SK-N-SH (cell line): ENCODE data around the gene STIM1. TPM values are rescaled to one million over a fixed set of nuclear protein-coding genes. Genes with fewer than 3 reads are reported as not detected.

Source experiments
- CTCF ChIA-PET: fragments of 300-600, 350-600 bp; formaldehyde crosslinking; extraction: SDS; loops from one replicate; lab custom pipeline; 2021; lab: Yijun Ruan, JAX
- POLR2A ChIA-PET: fragments of 350-600 bp; sonication (Branson Sonifier 250); formaldehyde crosslinking; extraction: SDS; loops from one replicate; lab custom pipeline; 2020; ENCODE audit warnings: antibody characterized with exemption, inconsistent platforms; lab: Yijun Ruan, JAX
- DNase-seq: peaks from one replicate; pipeline ENCODE4 v3.0.0; 2012
- H2AFZ ChIP-seq: fragments of 200-600 bp; sonication (generic); 2 replicates; pipeline ENCODE4 v1.8.1; 2016; ENCODE audit warnings: antibody characterized with exemption, mild to moderate bottlenecking, low read depth
- H3F3A ChIP-seq: fragments of 200-600 bp; sonication (generic); replicated peaks from 2 replicates; pipeline ENCODE3; 2016; ENCODE audit warnings: antibody characterized with exemption, mild to moderate bottlenecking; ENCODE audit not compliant: insufficient read depth
- H3K27ac ChIP-seq, 2 experiments: fragments of 200-500 bp in 1 of 2; fragments of 200-600 bp in 1 of 2; sonication (Bioruptor generic) in 1 of 2; sonication (generic), shearing (Covaris generic) in 1 of 2; 2 replicates each; pipeline versions ENCODE4 v1.5.1 to v1.6.1; 2014 to 2016; ENCODE audit warnings: low read depth in 2 of 2, inconsistent platforms in 1 of 2, low read length in 1 of 2, mild to moderate bottlenecking in 1 of 2, mixed read lengths in 1 of 2
- H3K27me3 ChIP-seq: fragments of 200-600 bp; sonication (generic), shearing (Covaris generic); 2 replicates; pipeline ENCODE4 v1.6.1; 2016; ENCODE audit warnings: mixed run types; ENCODE audit not compliant: insufficient read depth
- H3K36me3 ChIP-seq, 2 experiments: fragments of 200-500 bp in 1 of 2; fragments of 200-600 bp in 1 of 2; sonication (Bioruptor generic) in 1 of 2; sonication (generic) in 1 of 2; replicated peaks in 1 of 2; 2 replicates each; pipeline versions ENCODE3 to v1.5.1; 2014 to 2016; ENCODE audit warnings: low read length in 1 of 2, mild to moderate bottlenecking in 1 of 2; ENCODE audit not compliant: insufficient read depth in 2 of 2, control insufficient read depth in 1 of 2
- H3K4me1 ChIP-seq, 2 experiments: fragments of 200-500 bp in 1 of 2; fragments of 200-600 bp in 1 of 2; sonication (Bioruptor generic) in 1 of 2; sonication (generic), shearing (Covaris generic) in 1 of 2; 2 replicates each; pipeline versions ENCODE4 v1.5.1 to v1.6.1; 2014 to 2016; ENCODE audit warnings: low read depth in 1 of 2, low read length in 1 of 2, mixed run types in 1 of 2; ENCODE audit not compliant: insufficient read depth in 2 of 2, control insufficient read depth in 1 of 2
- H3K4me2 ChIP-seq: fragments of 200-600 bp; sonication (generic), shearing (Covaris generic); 2 replicates; pipeline ENCODE4 v1.6.1; 2017; ENCODE audit warnings: mixed run types
- H3K4me3 ChIP-seq, 2 experiments: fragments of 200-500 bp in 1 of 2; fragments of 200-600 bp in 1 of 2; sonication (Bioruptor generic) in 1 of 2; sonication (generic), shearing (Covaris generic) in 1 of 2; 2 replicates each; pipeline versions ENCODE4 v1.5.1 to v1.8.1; 2014 to 2016; ENCODE audit warnings: low read depth in 2 of 2, inconsistent platforms in 1 of 2, low read length in 1 of 2, mild to moderate bottlenecking in 1 of 2, mixed read lengths in 1 of 2, moderate library complexity in 1 of 2
- H3K79me2 ChIP-seq: fragments of 200-600 bp; sonication (generic); 2 replicates; pipeline ENCODE4 v1.8.1; 2017; ENCODE audit warnings: mild to moderate bottlenecking; ENCODE audit not compliant: insufficient read depth
- H3K9ac ChIP-seq: fragments of 200-600 bp; sonication (generic); 2 replicates; pipeline ENCODE4 v1.6.1; 2017; ENCODE audit warnings: mixed run types
- H3K9me2 ChIP-seq: fragments of 200-600 bp; sonication (generic); 2 replicates; pipeline ENCODE4 v1.6.1; 2017; ENCODE audit warnings: mixed run types
- H3K9me3 ChIP-seq: fragments of 200-600 bp; sonication (generic); 2 replicates; pipeline ENCODE4 v1.6.1; 2017; ENCODE audit warnings: mixed run types, mild to moderate bottlenecking, moderate library complexity
- H4K20me1 ChIP-seq: fragments of 200-600 bp; sonication (generic); 2 replicates; pipeline ENCODE4 v1.6.1; 2017; ENCODE audit warnings: mild to moderate bottlenecking, mixed run types; ENCODE audit not compliant: insufficient read depth
- CHD2 ChIP-seq: fragments of 150-350 bp; IDR thresholded peaks from 2 replicates; pipeline ENCODE4 v1.6.1; 2018; ENCODE audit warnings: low read length; ENCODE audit not compliant: partially characterized antibody
- CTCF ChIP-seq: fragments of 200-600 bp; sonication (generic); IDR thresholded peaks from 2 replicates; pipeline ENCODE4 v1.6.1; 2017; ENCODE audit warnings: antibody characterized with exemption, mild to moderate bottlenecking, moderate library complexity
- ELF1 ChIP-seq: IDR thresholded peaks from 2 replicates; pipeline ENCODE4 v1.4.0; 2012
- EP300 ChIP-seq, 2 experiments: IDR thresholded peaks; 2 replicates each; pipeline versions ENCODE4 v1.4.0 to v1.6.1; 2012; ENCODE audit warnings: borderline replicate concordance in 1 of 2, low read depth in 1 of 2, low read length in 1 of 2
- EZH2phosphoT487 ChIP-seq: fragments of 200-600 bp; sonication (generic); IDR thresholded peaks from 2 replicates; pipeline ENCODE4 v1.6.1; 2017; ENCODE audit warnings: low read depth, mixed run types, mild to moderate bottlenecking, antibody characterized with exemption, moderate library complexity, borderline replicate concordance
- FOSL2 ChIP-seq: IDR thresholded peaks from 2 replicates; pipeline ENCODE4 v1.4.0; 2012; ENCODE audit warnings: low read depth, mild to moderate bottlenecking, moderate library complexity, borderline replicate concordance
- FOXJ3 ChIP-seq: sonication (generic); formaldehyde crosslinking; IDR thresholded peaks from 2 replicates; pipeline ENCODE4 v1.5.1; 2020; ENCODE audit warnings: mild to moderate bottlenecking, missing genetic modification reagents
- FOXM1 ChIP-seq: IDR thresholded peaks from 2 replicates; pipeline ENCODE4 v1.4.0; 2012; ENCODE audit warnings: low read depth, mild to moderate bottlenecking
- JUND ChIP-seq: IDR thresholded peaks from 2 replicates; pipeline ENCODE4 v1.4.0; 2012
- MXI1 ChIP-seq: IDR thresholded peaks from 2 replicates; pipeline ENCODE4 v1.6.1; 2012; ENCODE audit warnings: mild to moderate bottlenecking, low read depth, low read length, improper control_type of control experiment
- NRF1 ChIP-seq: IDR thresholded peaks from 2 replicates; pipeline ENCODE4 v1.6.1; 2012; ENCODE audit warnings: low read depth, mild to moderate bottlenecking, low read length
- POLR2AphosphoS5 ChIP-seq: IDR thresholded peaks from 2 replicates; pipeline ENCODE4 v1.6.1; 2012; ENCODE audit warnings: low read depth, low read length
- RXRA ChIP-seq: IDR thresholded peaks from 2 replicates; pipeline ENCODE4 v1.4.0; 2012; ENCODE audit warnings: low read depth, mild to moderate bottlenecking, borderline replicate concordance
- TAF1 ChIP-seq: IDR thresholded peaks from 2 replicates; pipeline ENCODE4 v1.6.1; 2012; ENCODE audit warnings: low read depth, mild to moderate bottlenecking, low read length, moderate library complexity, borderline replicate concordance
- TCF12 ChIP-seq: IDR thresholded peaks from 2 replicates; pipeline ENCODE4 v1.4.0; 2012
- USF1 ChIP-seq: IDR thresholded peaks from 2 replicates; pipeline ENCODE4 v1.4.0; 2012; ENCODE audit warnings: low read depth, borderline replicate concordance
- WGBS: methylation state at CpG from one replicate; pipeline ENCODE4 v1.1.6; 2017; ENCODE audit warnings: low lambda C conversion rate; 5-methylcytosine and 5-hydroxymethylcytosine counted together
- polyA plus RNA-seq, 3 experiments: library from polyadenylated mRNA; depleted of rRNA; stranded (reverse); fragments of >200 nt; gene quantifications; 2 replicates each; pipeline ENCODE4 v1.2.3, GENCODE V29; 2012
- TF ChIP-seq, protein P1 (sequence below): IDR thresholded peaks from 2 replicates; pipeline ENCODE4 v1.4.0; 2012; ENCODE audit warnings: low read depth, borderline replicate concordance
- TF ChIP-seq, protein P2 (sequence below): IDR thresholded peaks from 2 replicates; pipeline ENCODE4 v1.4.0; 2012; ENCODE audit warnings: low read depth
- TF ChIP-seq, protein P3 (sequence below): fragments of 150-350 bp; IDR thresholded peaks from 2 replicates; pipeline ENCODE4 v1.6.1; 2017; ENCODE audit warnings: antibody characterized with exemption, low read length, low read depth, borderline replicate concordance

Gene STIM1
- polyA plus RNA-seq, 1 of the 3 experiments (the other 2 are of a cell fraction), result 29.5 TPM

- WGBS, result 97% methylated on average over 4 of the region's 4 CpGs
- H2AFZ ChIP-seq, result no peak overlapping the region
- DNase-seq, result no peak
- H3K4me3 ChIP-seq, result no peak overlapping the region
- H3K4me2 ChIP-seq, result no peak overlapping the region
- TF ChIP-seq CTCF (no peak), EP300 (IDR thresholded peaks at IDR 0.05; ENCODE audit: borderline replicate concordance in 1 of 2, low read depth in 1 of 2, low read length in 1 of 2) (no peak), MXI1 (no peak), CHD2 (no peak), NRF1 (no peak), TAF1 (no peak), JUND (no peak), POLR2AphosphoS5 (no peak), FOXM1 (no peak), RXRA (no peak), USF1 (no peak), EZH2phosphoT487 (no peak), FOSL2 (no peak), FOXJ3 (CRISPR knock-in tag) (no peak), ELF1 (no peak), TCF12 (no peak)
- TF ChIP-seq, protein P1, sequence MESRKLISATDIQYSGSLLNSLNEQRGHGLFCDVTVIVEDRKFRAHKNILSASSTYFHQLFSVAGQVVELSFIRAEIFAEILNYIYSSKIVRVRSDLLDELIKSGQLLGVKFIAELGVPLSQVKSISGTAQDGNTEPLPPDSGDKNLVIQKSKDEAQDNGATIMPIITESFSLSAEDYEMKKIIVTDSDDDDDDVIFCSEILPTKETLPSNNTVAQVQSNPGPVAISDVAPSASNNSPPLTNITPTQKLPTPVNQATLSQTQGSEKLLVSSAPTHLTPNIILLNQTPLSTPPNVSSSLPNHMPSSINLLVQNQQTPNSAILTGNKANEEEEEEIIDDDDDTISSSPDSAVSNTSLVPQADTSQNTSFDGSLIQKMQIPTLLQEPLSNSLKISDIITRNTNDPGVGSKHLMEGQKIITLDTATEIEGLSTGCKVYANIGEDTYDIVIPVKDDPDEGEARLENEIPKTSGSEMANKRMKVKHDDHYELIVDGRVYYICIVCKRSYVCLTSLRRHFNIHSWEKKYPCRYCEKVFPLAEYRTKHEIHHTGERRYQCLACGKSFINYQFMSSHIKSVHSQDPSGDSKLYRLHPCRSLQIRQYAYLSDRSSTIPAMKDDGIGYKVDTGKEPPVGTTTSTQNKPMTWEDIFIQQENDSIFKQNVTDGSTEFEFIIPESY, result no peak
- TF ChIP-seq, protein P2, sequence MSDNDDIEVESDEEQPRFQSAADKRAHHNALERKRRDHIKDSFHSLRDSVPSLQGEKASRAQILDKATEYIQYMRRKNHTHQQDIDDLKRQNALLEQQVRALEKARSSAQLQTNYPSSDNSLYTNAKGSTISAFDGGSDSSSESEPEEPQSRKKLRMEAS, result no peak
- TF ChIP-seq, protein P3, sequence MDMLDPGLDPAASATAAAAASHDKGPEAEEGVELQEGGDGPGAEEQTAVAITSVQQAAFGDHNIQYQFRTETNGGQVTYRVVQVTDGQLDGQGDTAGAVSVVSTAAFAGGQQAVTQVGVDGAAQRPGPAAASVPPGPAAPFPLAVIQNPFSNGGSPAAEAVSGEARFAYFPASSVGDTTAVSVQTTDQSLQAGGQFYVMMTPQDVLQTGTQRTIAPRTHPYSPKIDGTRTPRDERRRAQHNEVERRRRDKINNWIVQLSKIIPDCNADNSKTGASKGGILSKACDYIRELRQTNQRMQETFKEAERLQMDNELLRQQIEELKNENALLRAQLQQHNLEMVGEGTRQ, result no peak
- ChIA-PET POLR2A (no interaction called here), CTCF (interaction anchor here (1.5 to 12.1 kb wide), 3 partner anchors 16 to 238 kb away, joined by 8 to 134 read pairs (median 10); partner anchors contain the start of gene STIM1)
- H3K4me1 ChIP-seq, result peaks cover 5 to 20% of the 10 kb centered on the region in 2 experiments; a peak in 2 of 4 replicates
- H3K36me3 ChIP-seq, result peaks cover 3 to 4% of the 10 kb centered on the region in 2 experiments
- no peaks in the 10 kb centered on the region for H3K27me3 ChIP-seq
- H3K27ac ChIP-seq, result no peak overlapping the region
- no peaks in the 10 kb centered on the region for H3F3A ChIP-seq
- no peaks in the 10 kb centered on the region for H3K9me3 ChIP-seq
- H4K20me1 ChIP-seq, result peaks cover 87% of the 10 kb centered on the region
- H3K79me2 ChIP-seq, result peaks cover 98% of the 10 kb centered on the region
- H3K9me2 ChIP-seq, result no peaks in the 10 kb centered on the region
- no peak overlapping the region for H3K9ac ChIP-seq
These were observed 19.7 kb upstream of the STIM1 start for GRCh38 chr11:3835751-3836150.
